Rectal smooth muscle tissue (tissue), 1 donor: ENCODE data around the gene CYP11A1.
"Not testable (repeated sequence)": the region's sequence is repeated elsewhere in the genome, so short reads cannot be mapped to it uniquely, and the experiment has no call there.

Experiments
- H3K27ac ChIP-seq: one replicate; pipeline ENCODE4 v1.7.0; 2013; ENCODE audit warnings: low read depth, low read length, inconsistent platforms
- H3K27me3 ChIP-seq: one replicate; pipeline ENCODE4 v1.7.0; 2013; ENCODE audit warnings: low read length; ENCODE audit not compliant: control insufficient read depth, insufficient read depth
- H3K36me3 ChIP-seq: one replicate; pipeline ENCODE4 v1.7.0; 2013; ENCODE audit warnings: low read length; ENCODE audit not compliant: control insufficient read depth, insufficient read depth
- H3K4me1 ChIP-seq: one replicate; pipeline ENCODE4 v1.7.0; 2013; ENCODE audit warnings: low read length; ENCODE audit not compliant: control insufficient read depth, insufficient read depth
- H3K4me3 ChIP-seq: one replicate; pipeline ENCODE4 v1.7.0; 2013; ENCODE audit warnings: low read length
- H3K9ac ChIP-seq: one replicate; pipeline ENCODE4 v1.7.0; 2013; ENCODE audit warnings: low read length

The CYP11A1 gene

DNA sequence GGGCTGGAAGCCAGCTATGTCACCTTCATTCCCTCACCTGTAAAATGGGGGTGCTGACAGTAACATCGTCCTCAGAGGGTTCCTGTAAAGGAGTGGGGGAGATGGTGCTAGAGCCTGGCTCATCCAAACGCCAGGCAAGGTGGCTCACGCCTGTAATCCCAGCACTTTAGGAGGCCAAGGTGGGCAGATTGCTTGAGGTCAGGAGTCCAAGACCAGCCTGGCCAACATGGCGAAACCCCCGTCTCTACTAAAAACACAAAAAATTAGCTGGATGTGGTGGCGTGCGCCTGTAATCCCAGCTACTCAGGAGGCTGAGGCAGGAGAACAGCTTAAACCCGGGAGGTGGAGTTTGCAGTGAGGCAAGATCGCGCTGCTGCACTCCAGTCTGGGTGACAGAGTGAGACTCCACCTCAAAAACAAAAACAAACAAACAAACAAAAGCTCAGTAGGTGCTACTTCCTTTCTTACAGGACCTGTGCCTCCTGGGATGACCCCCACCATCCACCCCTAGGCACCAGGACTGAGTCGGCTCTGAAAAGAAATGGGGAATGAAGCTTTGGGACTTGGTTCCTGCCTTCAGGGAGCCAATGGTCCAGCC is 22.7 kb upstream of the CYP11A1 start:
- H3K9ac ChIP-seq, H3K36me3 ChIP-seq, H3K4me1 ChIP-seq, H3K27ac ChIP-seq, H3K4me3 ChIP-seq, H3K27me3 ChIP-seq: not testable (repeated sequence)

DNA sequence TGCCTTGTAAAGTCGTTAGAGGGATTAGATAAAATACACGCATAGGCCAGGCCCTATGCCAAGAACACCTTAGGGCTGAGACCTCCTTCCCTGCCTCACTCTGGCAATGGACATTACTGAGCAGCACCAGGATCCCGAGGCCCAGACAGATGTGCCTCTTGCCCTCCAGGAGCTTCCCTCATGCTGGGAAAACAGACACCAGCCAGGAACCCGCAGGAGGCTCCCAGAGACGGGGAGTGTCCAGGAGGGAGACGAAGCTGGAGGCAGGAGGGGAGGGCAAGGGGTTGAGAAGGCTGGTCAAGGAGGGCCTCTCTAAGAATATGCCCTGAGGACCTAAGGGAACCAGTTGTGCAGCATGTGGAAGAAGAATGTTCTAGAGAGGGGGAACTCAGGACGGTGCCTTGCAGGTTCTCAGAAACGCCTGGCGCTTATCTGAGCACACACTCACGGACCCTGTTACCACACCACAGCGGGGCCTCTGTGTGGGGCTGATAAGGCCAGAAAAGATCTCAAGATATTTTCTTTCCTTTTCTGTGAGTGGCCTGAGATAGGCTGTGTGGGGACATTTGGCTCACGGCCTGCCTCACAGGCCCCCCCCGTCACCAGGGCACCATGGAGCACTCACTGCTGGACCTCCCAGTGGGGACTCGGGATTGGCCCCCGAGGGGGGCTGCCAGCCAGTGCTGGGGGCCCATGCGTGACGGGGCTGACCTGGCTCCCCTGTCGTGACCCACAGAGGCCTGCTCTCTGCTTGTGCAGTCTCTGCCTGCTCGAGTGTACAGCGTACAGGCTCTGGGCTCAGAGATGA is 22.0 kb upstream of the CYP11A1 start:
- no peak overlapping the region for H3K27ac ChIP-seq
- no peak overlapping the region for H3K9ac ChIP-seq
- H3K4me3 ChIP-seq, result no peak overlapping the region
- no peaks in the 10 kb centered on the region for H3K4me1 ChIP-seq
- H3K36me3 ChIP-seq, result no peaks in the 10 kb centered on the region
- H3K27me3 ChIP-seq, result no peaks in the 10 kb centered on the region

DNA sequence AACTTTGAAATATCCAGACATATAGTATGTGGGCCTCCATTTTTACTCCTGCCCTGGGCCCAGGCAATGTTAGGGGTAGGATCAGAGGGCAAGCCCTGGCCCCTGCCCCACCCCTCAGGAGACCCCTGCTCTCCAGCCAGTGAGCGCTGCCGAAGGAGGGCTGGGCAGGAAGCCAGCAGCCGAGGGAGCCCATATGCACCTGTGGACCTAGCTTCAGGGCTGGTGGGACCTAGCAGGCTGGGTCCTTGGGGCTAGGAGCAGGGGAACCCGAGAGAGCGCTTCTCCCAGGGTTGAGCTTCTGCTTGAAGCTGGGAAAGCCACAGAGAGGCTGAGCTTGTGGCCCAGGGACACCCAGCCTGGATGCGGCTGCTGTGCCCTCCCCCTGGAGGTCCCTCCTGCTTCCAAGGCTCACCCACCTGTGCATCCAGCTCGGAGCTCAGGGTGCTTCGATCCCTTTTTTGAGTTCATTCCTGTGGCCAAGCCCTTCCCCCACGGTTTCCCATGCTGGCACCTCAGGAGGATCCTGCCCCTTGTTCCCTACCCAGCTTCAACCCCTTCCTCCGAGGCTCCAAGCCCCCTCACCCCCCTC is 21.0 kb upstream of the CYP11A1 start:
- Histone ChIP-seq H3K4me3 (no peak overlapping the region), H3K27ac (no peak overlapping the region), H3K4me1 (no peaks in the 10 kb centered on the region), H3K9ac (no peak overlapping the region), H3K27me3 (no peaks in the 10 kb centered on the region), H3K36me3 (no peaks in the 10 kb centered on the region)

DNA sequence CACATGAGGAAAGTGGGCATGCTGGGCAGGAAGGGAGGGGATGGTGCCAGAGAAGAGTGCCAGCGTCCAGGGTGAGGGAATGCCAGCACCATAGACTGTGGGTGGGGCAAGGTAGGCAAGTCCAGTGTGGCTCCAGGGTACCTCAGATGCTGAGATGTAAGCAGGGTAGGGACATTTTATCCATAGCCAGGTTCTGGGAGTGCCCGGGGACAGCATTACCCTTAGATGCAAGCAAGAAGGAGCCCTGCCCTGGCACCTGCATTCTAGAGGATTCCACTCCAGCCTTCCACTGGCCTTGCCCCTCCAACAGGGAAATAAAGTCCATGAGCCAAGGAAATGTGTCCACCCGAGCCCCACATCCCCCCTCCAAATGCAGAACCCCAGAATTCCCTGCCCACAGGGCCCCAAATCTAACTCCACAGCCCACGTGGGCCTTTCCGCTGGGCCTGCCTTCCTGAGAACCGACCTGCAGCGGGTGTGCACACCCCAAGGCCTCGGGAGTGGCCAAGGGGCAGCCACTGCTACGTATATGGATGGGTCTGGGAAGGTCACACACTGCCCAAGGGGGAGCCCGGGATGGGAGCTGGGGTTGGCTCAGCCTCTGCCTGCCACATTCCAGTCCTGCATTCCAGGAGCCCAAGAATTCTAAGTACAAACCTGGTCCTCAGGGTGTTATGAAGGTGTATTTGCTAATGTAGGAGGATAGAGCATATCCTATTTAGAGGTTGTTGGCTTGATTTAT is 20.3 kb upstream of the CYP11A1 start:
- Histone ChIP-seq H3K4me3 (no peak overlapping the region), H3K9ac (no peak overlapping the region), H3K27ac (no peak overlapping the region), H3K27me3 (no peaks in the 10 kb centered on the region), H3K4me1 (no peaks in the 10 kb centered on the region), H3K36me3 (no peaks in the 10 kb centered on the region)

DNA sequence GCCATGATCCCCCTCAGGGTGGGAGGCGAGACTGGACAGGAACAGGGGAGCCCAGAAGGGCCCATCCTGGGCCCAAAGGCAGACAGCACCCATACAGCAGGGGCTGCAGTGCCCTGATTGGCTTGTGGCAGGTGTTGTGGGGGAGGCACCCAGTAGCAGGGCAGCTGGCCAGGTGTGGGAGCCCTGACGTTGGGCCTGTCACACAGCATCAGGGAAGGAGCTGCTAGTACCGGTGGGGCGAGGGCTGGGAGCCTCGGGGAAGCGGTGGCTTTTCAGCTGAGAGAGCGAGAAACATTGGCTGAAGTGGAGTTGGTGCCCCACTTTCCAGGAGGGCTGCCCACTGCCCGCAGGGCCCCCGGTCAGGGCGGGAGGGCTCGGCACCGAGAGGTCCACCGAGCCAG is 19.7 kb upstream of the CYP11A1 start:
- no peaks in the 10 kb centered on the region for H3K36me3 ChIP-seq
- H3K4me1 ChIP-seq, result no peaks in the 10 kb centered on the region
- H3K9ac ChIP-seq, result no peak overlapping the region
- no peaks in the 10 kb centered on the region for H3K27me3 ChIP-seq
- no peak overlapping the region for H3K27ac ChIP-seq
- no peak overlapping the region for H3K4me3 ChIP-seq

DNA sequence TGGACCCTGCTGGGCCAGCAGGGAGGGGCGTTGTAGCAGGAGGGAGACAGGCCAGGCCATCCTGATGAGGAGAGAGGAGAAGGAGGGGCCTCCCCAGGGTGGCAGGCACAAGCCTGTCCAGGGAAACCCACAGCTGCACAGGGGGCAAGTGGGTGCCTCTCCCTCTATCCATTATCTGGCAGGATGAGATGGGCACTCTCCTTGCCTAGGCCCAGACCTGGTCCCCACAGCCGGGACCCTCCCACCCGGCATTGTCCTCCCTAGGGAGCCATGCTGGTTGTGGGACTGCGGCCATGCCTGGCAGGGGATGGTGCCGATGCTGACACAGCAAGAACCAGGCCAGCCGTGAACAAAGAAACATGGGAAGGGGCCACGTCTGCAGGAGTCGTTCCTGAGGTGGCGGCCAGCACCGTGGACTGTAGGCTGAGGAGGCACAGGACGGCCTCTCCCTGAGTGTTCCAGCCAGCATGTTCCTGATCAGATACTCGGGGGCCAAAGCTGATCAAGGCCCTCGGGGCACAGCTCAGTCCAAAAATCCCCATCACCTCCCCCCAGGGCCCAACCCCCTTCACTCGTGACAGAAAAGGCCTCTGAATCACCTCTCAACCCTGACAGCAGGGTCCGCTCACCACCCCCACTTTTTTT is 19.2 kb upstream of the CYP11A1 start:
- Histone ChIP-seq H3K27ac (no peak overlapping the region), H3K4me3 (no peak overlapping the region), H3K4me1 (no peaks in the 10 kb centered on the region)

DNA sequence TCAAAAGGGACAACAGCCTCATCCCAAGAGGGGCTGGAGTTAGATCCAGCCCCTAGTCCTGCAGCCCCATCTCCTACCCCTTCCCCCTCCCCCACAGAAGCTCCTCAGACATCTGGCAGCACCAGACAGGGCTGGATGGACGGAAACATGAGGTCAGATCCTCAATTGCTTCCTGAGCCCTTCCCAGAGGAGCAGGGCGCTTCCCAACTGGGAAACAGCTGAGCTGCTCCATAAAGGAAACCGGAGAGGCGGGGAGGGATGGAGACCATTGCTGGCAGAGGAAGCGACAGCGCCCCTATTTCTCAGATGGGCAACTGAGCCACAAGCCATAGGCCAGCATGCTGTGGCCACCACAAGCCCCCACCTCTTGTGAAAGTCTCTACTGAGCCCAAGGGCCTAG is 18.3 kb upstream of the CYP11A1 start:
- no peak overlapping the region for H3K27ac ChIP-seq

More for the DNA sequence above, 19.2 kb upstream of the CYP11A1 start:
- H3K27me3 ChIP-seq, result no peaks in the 10 kb centered on the region
- no peak overlapping the region for H3K9ac ChIP-seq
- no peaks in the 10 kb centered on the region for H3K36me3 ChIP-seq

DNA sequence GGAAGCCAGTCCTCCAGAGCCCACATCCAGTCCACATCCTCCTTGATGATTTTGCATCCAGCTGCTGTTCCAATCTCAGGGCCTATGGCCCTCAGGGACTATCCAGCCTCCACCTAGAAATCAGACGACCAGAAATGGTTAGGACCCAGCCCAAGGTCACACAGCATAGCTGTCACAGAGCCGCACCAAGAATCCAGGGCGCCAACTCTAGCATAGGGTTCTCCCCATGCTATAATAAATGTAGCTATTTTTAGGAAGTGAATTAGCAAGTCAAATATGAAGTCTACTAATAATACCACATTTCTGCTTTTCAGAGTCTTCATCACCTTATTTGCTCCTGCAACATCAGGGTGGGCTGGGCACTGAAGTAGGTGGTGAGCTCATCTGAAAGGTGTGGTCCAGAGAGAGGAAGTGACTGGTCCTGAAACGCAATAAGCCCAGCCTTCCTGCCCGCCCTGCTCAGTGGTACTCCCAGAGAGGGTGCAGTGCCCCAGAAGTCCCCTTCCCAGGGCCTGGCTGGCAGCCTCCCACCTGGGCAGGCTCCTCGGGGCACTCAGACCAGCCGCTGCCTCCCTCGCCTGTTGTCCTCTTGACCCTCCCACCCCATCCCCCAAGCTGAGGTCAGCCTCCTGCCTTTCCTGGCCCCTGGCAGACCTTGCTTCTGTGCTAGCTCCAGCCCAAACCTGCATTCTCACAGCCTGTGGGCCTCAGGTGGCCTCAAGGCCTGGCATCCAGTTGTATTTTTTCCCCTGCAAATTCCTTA is 17.6 kb upstream of the CYP11A1 start:
- H3K27ac ChIP-seq, result no peak overlapping the region
- no peaks in the 10 kb centered on the region for H3K4me1 ChIP-seq
- no peak overlapping the region for H3K4me3 ChIP-seq
- no peaks in the 10 kb centered on the region for H3K36me3 ChIP-seq
- no peaks in the 10 kb centered on the region for H3K27me3 ChIP-seq
- H3K9ac ChIP-seq, result no peak overlapping the region

More for the DNA sequence above, 18.3 kb upstream of the CYP11A1 start:
- no peak overlapping the region for H3K4me3 ChIP-seq
- no peaks in the 10 kb centered on the region for H3K27me3 ChIP-seq
- H3K9ac ChIP-seq, result no peak overlapping the region
- no peaks in the 10 kb centered on the region for H3K36me3 ChIP-seq
- no peaks in the 10 kb centered on the region for H3K4me1 ChIP-seq

DNA sequence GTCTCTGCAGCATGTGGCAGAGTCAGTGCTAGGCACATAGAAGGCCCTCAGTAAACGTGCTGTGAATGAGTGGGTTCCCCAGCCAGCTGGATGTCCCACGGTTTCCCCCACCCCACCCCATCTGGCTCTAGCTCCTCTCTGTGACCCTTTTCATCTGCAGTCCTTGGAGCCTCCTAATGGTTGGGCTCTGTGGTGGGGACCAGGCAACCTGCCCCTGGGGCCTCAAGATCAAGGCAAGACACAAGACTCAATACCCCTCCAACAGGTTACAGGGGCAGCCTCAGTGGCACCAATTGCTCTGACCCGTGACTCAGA is 17.1 kb upstream of the CYP11A1 start:
- no peak overlapping the region for H3K27ac ChIP-seq
- H3K27me3 ChIP-seq, result no peaks in the 10 kb centered on the region
- H3K4me1 ChIP-seq, result no peaks in the 10 kb centered on the region
- no peak overlapping the region for H3K9ac ChIP-seq
- H3K36me3 ChIP-seq, result no peaks in the 10 kb centered on the region
- H3K4me3 ChIP-seq, result no peak overlapping the region

DNA sequence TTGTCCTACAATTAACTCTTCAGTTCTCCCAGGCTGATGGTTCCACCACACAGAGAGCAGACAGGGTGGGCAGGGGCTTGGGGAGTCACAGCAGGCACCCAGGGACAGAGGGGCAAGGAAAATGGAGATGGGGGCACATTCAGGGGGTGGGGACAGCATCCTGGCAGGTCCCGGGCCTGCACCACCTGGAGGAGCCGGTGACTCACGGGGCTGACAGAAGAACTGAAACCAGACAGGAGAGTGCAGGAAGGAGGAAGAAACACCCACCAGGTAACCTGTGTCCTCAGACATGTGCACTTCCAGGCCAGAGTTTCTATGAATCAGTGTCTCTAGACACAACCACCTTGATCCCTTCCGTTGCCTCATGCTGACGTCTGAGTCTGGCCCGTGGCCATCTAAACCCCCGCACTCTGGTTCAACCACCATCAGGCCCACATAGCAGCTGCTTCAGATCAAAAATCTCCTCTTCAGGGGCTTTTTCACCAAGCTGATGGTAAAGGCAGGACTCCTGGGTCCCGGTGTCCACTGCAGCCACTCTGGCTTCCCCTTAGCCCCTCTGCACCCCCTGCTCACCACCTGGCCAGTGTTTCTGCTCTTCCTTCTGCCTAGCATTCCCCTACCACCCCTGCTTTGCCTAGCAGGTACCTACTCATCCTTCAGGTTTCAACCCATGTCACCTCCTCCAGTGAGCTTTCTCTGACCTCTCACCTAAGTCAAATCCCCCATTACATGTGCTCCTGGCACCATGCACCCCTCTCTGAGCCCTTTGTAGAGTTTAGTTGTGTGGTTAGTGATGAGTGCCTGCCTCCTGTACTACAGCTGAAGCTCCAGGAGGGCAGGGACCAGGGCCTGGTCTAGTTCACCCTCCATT is 16.5 kb upstream of the CYP11A1 start:
- H3K4me1 ChIP-seq, result no peaks in the 10 kb centered on the region
- H3K36me3 ChIP-seq, result no peaks in the 10 kb centered on the region
- no peak overlapping the region for H3K27ac ChIP-seq
- no peaks in the 10 kb centered on the region for H3K27me3 ChIP-seq
- H3K9ac ChIP-seq, result no peak overlapping the region
- no peak overlapping the region for H3K4me3 ChIP-seq

DNA sequence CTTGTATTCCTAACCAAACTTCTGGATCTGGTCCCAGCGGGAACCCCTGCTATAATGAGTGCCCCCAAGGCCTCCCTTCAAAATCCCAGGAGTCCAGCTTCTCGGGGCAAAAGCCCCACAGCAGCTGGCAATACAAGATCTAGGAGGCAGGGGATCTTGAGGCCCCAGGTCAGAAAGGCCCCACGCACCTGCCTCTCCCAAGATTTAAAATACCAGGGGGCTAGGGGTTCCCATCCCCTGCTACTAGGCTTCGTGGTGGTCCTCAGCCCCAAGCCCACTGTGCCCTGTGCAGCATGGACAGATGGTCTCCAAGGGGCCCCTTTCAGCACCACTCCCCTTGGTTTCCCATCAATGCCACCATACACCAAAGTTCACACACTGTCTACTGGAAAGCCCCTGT is 15.8 kb upstream of the CYP11A1 start:
- Histone ChIP-seq H3K27me3 (no peaks in the 10 kb centered on the region), H3K27ac (no peak overlapping the region), H3K9ac (no peak overlapping the region), H3K36me3 (no peaks in the 10 kb centered on the region), H3K4me1 (no peaks in the 10 kb centered on the region), H3K4me3 (no peak overlapping the region)
